Panc1 (cell line): Measurements from ENCODE around the gene MADCAM1. TPM values are rescaled to one million over a fixed set of nuclear protein-coding genes. Genes with fewer than 3 reads are reported as not detected.
A peak's percentile ranks its signal among the peaks of the same experiment; 100 is the strongest.

ENCODE experiments used
- ATAC-seq: fragments of 200-7000 bp; cut with Tn5 transposase; 2 replicates; pipeline ENCODE4 v1.9.1; 2020; ENCODE audit warnings: mild to moderate bottlenecking, moderate library complexity
- BruUV-seq: library from RNA; stranded (reverse); fragments of 400-500 nt; replicated peaks from 2 replicates; lab custom pipeline; 2021; lab: Mats Ljungman, UMichigan
- CTCF ChIA-PET: fragments of 300-600 bp; sonication (Branson Sonifier 250); formaldehyde crosslinking; loops from one replicate; lab custom pipeline; 2022; ENCODE audit warnings: antibody characterized with exemption; lab: Charles Lee
- POLR2A ChIA-PET: fragments of 300-600 bp; sonication (Branson Sonifier 250); formaldehyde crosslinking; loops from one replicate; lab custom pipeline; 2022; ENCODE audit warnings: antibody characterized with exemption; lab: Charles Lee
- DNase-seq: peaks from one replicate; pipeline ENCODE4 v3.0.0-alpha.2; 2010; ENCODE audit warnings: low read depth, low spot score
- H3K27ac ChIP-seq: 2 replicates; pipeline ENCODE4 v1.5.1; 2011; ENCODE audit warnings: mild to moderate bottlenecking, low read length, inconsistent platforms
- H3K27me3 ChIP-seq: fragments of 200-500 bp; sonication (Bioruptor generic); 2 replicates; pipeline ENCODE4 v1.6.0; 2014; ENCODE audit warnings: low read length, inconsistent platforms; ENCODE audit not compliant: control insufficient read depth, insufficient read depth
- H3K36me3 ChIP-seq: fragments of 200-500 bp; sonication (Bioruptor generic); 2 replicates; pipeline ENCODE4 v1.5.1; 2014; ENCODE audit warnings: inconsistent platforms, mild to moderate bottlenecking, low read length, moderate library complexity; ENCODE audit not compliant: control insufficient read depth, insufficient read depth
- H3K4me1 ChIP-seq: 2 replicates; pipeline ENCODE4 v1.5.1; 2011; ENCODE audit warnings: inconsistent platforms, mild to moderate bottlenecking, low read length, moderate library complexity; ENCODE audit not compliant: control insufficient read depth, insufficient read depth
- H3K4me3 ChIP-seq, 2 experiments: 2 replicates each; pipeline ENCODE4 v1.5.1; 2011 to 2012; ENCODE audit warnings: low read depth in 2 of 2, low read length in 2 of 2, mild to moderate bottlenecking in 2 of 2, inconsistent platforms in 1 of 2, moderate library complexity in 1 of 2
- H3K9me3 ChIP-seq: fragments of 200-500 bp; sonication (Bioruptor generic); 2 replicates; pipeline ENCODE4 v1.5.1; 2014; ENCODE audit warnings: low read depth, mild to moderate bottlenecking, inconsistent platforms, low read length, moderate library complexity; ENCODE audit not compliant: control insufficient read depth, insufficient read depth
- CTCF ChIP-seq: fragments of 450-650 bp; IDR thresholded peaks from 2 replicates; pipeline ENCODE4 v1.5.1; 2017; ENCODE audit warnings: mild to moderate bottlenecking
- POLR2AphosphoS5 ChIP-seq: IDR thresholded peaks from 2 replicates; pipeline ENCODE4 v1.6.1; 2012; ENCODE audit warnings: mild to moderate bottlenecking, low read depth, low read length, moderate library complexity
- REST ChIP-seq, 2 experiments: IDR thresholded peaks; 2 replicates each; pipeline ENCODE4 v1.6.1; 2011 to 2012; ENCODE audit warnings: low read depth in 2 of 2, control low read depth in 1 of 2, low read length in 1 of 2, mild to moderate bottlenecking in 1 of 2, moderate library complexity in 1 of 2; ENCODE audit not compliant: insufficient read depth in 1 of 2
- SIN3A ChIP-seq: IDR thresholded peaks from 2 replicates; pipeline ENCODE4 v1.6.1; 2012; ENCODE audit warnings: low read depth, mild to moderate bottlenecking, low read length, moderate library complexity, borderline replicate concordance; ENCODE audit not compliant: insufficient read depth
- TCF7L2 ChIP-seq: IDR thresholded peaks from 2 replicates; pipeline ENCODE4 v1.6.1; 2011; ENCODE audit warnings: mild to moderate bottlenecking, low read depth, low read length, inconsistent platforms
- in situ Hi-C: cut with HindIII; loops from 2 replicates; pipeline ENCODE4 v1.10.0; 2016; ENCODE audit warnings: low sequenced_read_pairs, low pct_unique_long_range_greater_than_20kb
- intact Hi-C: fragments of 100-400 bp; cut with micrococcal nuclease; formaldehyde crosslinking; loops from one replicate; pipeline ENCODE4 v1.10.0; 2022; ENCODE audit not compliant: unreplicated experiment
- total RNA-seq: library from RNA; stranded (reverse); gene quantifications from one replicate; pipeline ENCODE4 v1.2.1, GENCODE V29; 2021; ENCODE audit not compliant: unreplicated experiment

Gene MADCAM1
- total RNA-seq, 1 experiment from 2014 or later = 0.54 TPM

GRCh38 chr19:460877-461720, 35.2 kb upstream of the MADCAM1 start, which contains the start of gene SHC2:
Gene SHC2 (minus strand): TSS chr19:461033. CDS start chr19:460996, 37 bp downstream.
- H3K9me3 ChIP-seq = no peaks in the 10 kb centered on the region
- TF ChIP-seq REST (IDR thresholded peaks at IDR 0.05; ENCODE audit: insufficient read depth in 1 of 2, low read depth in 2 of 2, low read length in 1 of 2) (no peak), POLR2AphosphoS5 (no peak), CTCF (no peak), TCF7L2 (no peak), SIN3A (no peak)
- CTCF ChIA-PET = interaction anchor here (0.6 kb wide), 1 partner anchor 50 kb away, joined by 3 read pairs; no protein-coding TSS in a partner anchor
- H3K27ac ChIP-seq = peak within 1 kb of the TSS; percentile 29; the same call in 1 of the 2 replicates
- in situ Hi-C loops (no loop called here), intact Hi-C loops (no loop called here)
- peak within 1 kb of the TSS; percentile 43 to 60 for H3K4me3 ChIP-seq
- DNase-seq (no peak), ATAC-seq (no peak)
- no TSS peak for BruUV-seq
- H3K27me3 ChIP-seq = no peaks in the 10 kb centered on the region
- no peaks in the 10 kb centered on the region for H3K36me3 ChIP-seq
- no peaks in the 10 kb centered on the region for H3K4me1 ChIP-seq
- POLR2A ChIA-PET = no interaction called here

- in situ Hi-C loops (no loop called here), intact Hi-C loops (no loop called here)
- H3K27me3 ChIP-seq = no peaks in the 10 kb centered on the region
- no peaks in the 10 kb centered on the region for H3K36me3 ChIP-seq
- no peaks in the 10 kb centered on the region for H3K9me3 ChIP-seq
- H3K27ac ChIP-seq = no peak overlapping the region
- DNase-seq = no peak
- CTCF ChIA-PET = interaction anchor here (0.5 kb wide), 1 partner anchor 18 kb away, joined by 13 read pairs; no protein-coding TSS in a partner anchor
- POLR2A ChIA-PET = no interaction called here
- ATAC-seq = peak; percentile 60
- TF ChIP-seq SIN3A (no peak), CTCF (no peak), TCF7L2 (no peak), REST (IDR thresholded peaks at IDR 0.05; ENCODE audit: insufficient read depth in 1 of 2, low read depth in 2 of 2, low read length in 1 of 2) (no peak), POLR2AphosphoS5 (no peak)
- BruUV-seq = no TSS peak
- H3K4me1 ChIP-seq = no peaks in the 10 kb centered on the region
- peak overlapping the region; percentile 18 to 42 for H3K4me3 ChIP-seq
These were observed 34.4 kb upstream of the MADCAM1 start for GRCh38 chr19:461721-462551.
